ENCODE data around the gene NISCH.

NISCH gene

GRCh38 chr3:52435246-52436101 is 19.9 kb upstream of the NISCH start:
- peak; percentile 12 for DNase-seq

- DNase-seq, result peak; percentile 11
Observed at GRCh38 chr3:52436500-52437149, 18.8 kb upstream of the NISCH start.

GRCh38 chr3:52437326-52438103 is 17.9 kb upstream of the NISCH start:
- no peak for DNase-seq

GRCh38 chr3:52438104-52438376 is 17.4 kb upstream of the NISCH start:
- DNase-seq, result no peak

GRCh38 chr3:52438579-52439425 is 16.6 kb upstream of the NISCH start:
- DNase-seq, result no peak

- no peak for DNase-seq
Observed at GRCh38 chr3:52439426-52440248, 15.8 kb upstream of the NISCH start.

- DNase-seq, result no peak
Observed at GRCh38 chr3:52440249-52440551, 15.2 kb upstream of the NISCH start.

GRCh38 chr3:52440671-52441070 is 14.7 kb upstream of the NISCH start:
- no peak for DNase-seq

GRCh38 chr3:52441091-52441771 is 14.2 kb upstream of the NISCH start:
- no peak for DNase-seq

GRCh38 chr3:52441772-52442332 is 13.6 kb upstream of the NISCH start:
- no peak for DNase-seq

- no peak for DNase-seq
Observed at GRCh38 chr3:52442409-52443267, 12.8 kb upstream of the NISCH start.

- no peak for DNase-seq
Observed at GRCh38 chr3:52443268-52443610, 12.2 kb upstream of the NISCH start.

- DNase-seq, result no peak
Observed at GRCh38 chr3:52443791-52444687, 11.4 kb upstream of the NISCH start.

GRCh38 chr3:52444860-52445793 is 10.3 kb upstream of the NISCH start, which contains the start of gene SEMA3G:
SEMA3G (minus strand) TSS chr3:52445103; CDS start chr3:52445027, 76 bp downstream.
- DNase-seq, result peak; percentile 73

GRCh38 chr3:52446042-52446441 is 9.4 kb upstream of the NISCH start:
- no peak for DNase-seq

GRCh38 chr3:52446631-52447511 is 8.5 kb upstream of the NISCH start:
- peak; percentile 56 for DNase-seq
